ENCODE measurements around the gene SCFD2. TPM values are rescaled to one million over a fixed set of nuclear protein-coding genes. Genes with fewer than 3 reads are reported as not detected.
A peak's percentile ranks its signal among the peaks of the same experiment; 100 is the strongest.

Gene SCFD2
- total RNA-seq, 2 experiments from 2014 or later, result 21.6 to 22.5 TPM

DNA sequence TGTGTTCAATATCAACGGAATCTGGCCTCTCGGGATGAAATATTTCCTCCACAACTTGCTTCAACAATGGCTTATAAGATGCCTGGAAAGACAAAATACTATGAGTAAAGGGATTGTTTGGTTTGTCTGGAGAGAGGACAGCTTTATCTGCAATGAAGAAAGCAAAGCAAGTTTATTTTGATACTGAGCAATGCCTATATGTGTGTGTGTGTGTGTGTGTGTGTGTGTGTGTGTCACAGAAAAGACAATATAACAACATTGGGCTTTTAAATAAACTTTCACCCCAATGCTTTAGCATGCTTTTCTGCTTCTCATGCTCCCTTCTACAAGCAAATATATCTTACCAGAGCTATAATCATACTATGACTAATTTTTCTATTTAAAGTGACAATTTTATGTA is 458.4 kb downstream of the SCFD2 start:
- H3K36me3 Mint-ChIP-seq (ENCODE audit: low read depth), result peaks cover 36% of the 10 kb centered on the region
- H3K4me1 Mint-ChIP-seq, result peaks cover under 1% of the 10 kb centered on the region
- DNase-seq (no peak), ATAC-seq (no peak)
- peaks cover 1% of the 10 kb centered on the region for H3K9me3 Mint-ChIP-seq (ENCODE audit: low read depth)
- H3K27me3 Mint-ChIP-seq, result no peaks in the 10 kb centered on the region
- POLR2A ChIA-PET, result no interaction called here
- intact Hi-C loops (cut with DNase I, micrococcal nuclease), result no loop called here
- CTCF ChIA-PET, result interaction anchor here (0.7 kb wide), 1 partner anchor 16 kb away, joined by 3 read pairs; no protein-coding TSS in a partner anchor
- H3K27ac Mint-ChIP-seq, result no peak overlapping the region
- no peak overlapping the region for H3K4me3 Mint-ChIP-seq

DNA sequence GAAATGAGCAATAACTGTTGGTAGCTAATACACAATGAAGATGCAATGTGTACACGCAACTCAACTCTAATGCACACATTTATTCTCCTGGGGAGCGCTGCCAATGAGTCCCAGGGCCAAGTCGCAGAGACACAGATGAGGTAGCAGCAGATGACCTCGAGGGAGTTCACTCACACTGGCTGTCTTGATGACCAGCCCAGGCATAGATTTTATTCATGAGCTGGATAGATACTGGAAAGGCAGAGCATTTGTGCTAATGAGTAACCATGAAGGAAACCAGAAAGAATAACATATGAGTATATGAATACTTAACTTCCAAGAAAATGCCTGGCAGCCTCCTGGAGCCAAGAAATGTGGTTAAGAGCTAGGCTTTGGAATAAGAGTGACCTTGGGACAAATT is 461.4 kb downstream of the SCFD2 start:
- Mint-ChIP-seq H3K27me3 (no peaks in the 10 kb centered on the region), H3K36me3 (ENCODE audit: low read depth) (peaks cover 52% of the 10 kb centered on the region), H3K27ac (no peak overlapping the region), H3K4me3 (no peak overlapping the region), H3K9me3 (ENCODE audit: low read depth) (peaks cover 1% of the 10 kb centered on the region), H3K4me1 (no peaks in the 10 kb centered on the region)
- ChIA-PET CTCF (interaction anchor here (0.7 kb wide), 1 partner anchor 1205 kb away, joined by 3 read pairs; no protein-coding TSS in a partner anchor), POLR2A (no interaction called here)
- DNase-seq, result no peak
- no peak for ATAC-seq
- intact Hi-C loops (cut with DNase I, micrococcal nuclease), result no loop called here

DNA sequence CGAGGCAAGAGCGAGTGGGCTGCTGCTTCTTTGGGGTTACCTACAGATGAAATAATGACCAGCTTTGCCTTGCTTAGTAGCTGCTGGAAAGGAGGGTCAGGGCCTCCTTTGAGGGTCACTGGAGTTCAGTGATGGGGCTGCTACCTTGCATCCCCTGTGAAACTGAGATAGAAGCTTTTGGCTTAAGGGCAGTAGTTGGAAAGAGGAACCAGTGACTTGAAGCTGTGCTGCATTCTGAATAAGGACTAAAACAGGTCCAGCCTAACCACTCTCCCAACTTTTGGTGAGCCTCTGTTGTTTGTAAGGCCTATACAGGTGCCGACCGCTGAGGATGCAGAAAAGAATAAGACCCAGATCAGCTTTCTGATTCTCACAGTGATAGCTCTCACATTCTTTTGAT is 462.6 kb downstream of the SCFD2 start:
- no peaks in the 10 kb centered on the region for H3K4me1 Mint-ChIP-seq
- H3K4me3 Mint-ChIP-seq, result no peak overlapping the region
- ChIA-PET CTCF (interaction anchor here (1.3 kb wide), 1 partner anchor 8 kb away, joined by 5 read pairs; no protein-coding TSS in a partner anchor), POLR2A (no interaction called here)
- intact Hi-C loops (cut with DNase I, micrococcal nuclease), result no loop called here
- H3K36me3 Mint-ChIP-seq (ENCODE audit: low read depth), result peaks cover 52% of the 10 kb centered on the region
- H3K9me3 Mint-ChIP-seq (ENCODE audit: low read depth), result peaks cover 4% of the 10 kb centered on the region
- ATAC-seq (no peak), DNase-seq (no peak)
- no peak overlapping the region for H3K27ac Mint-ChIP-seq
- no peaks in the 10 kb centered on the region for H3K27me3 Mint-ChIP-seq

DNA sequence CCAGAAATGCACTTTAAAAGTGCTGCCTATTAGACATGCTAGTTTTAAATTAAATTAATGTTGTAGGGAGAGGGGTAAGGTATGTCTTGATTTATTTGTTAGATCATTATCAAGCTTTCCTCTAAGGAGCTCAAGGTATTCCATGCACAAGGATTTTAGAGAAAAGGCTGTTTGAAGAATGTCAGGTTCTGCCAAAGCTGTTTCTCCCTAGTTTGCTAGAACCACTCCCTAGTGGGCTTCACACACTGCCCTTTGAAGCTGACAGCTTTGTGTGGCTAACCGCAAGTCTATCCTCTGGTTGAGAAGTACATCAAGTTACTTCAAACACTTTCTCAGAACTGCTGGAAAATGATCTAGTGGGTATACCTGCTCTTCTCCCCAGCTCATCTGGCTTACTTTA is 471.4 kb downstream of the SCFD2 start:
- intact Hi-C loops (cut with DNase I, micrococcal nuclease), result no loop called here
- CTCF ChIA-PET, result interaction anchor here (0.6 kb wide), 1 partner anchor 122 kb away, joined by 3 read pairs; no protein-coding TSS in a partner anchor
- Mint-ChIP-seq H3K4me1 (peaks cover 16% of the 10 kb centered on the region), H3K9me3 (ENCODE audit: low read depth) (peaks cover 4% of the 10 kb centered on the region), H3K27me3 (no peaks in the 10 kb centered on the region), H3K4me3 (no peak overlapping the region), H3K36me3 (ENCODE audit: low read depth) (peaks cover 6% of the 10 kb centered on the region), H3K27ac (no peak overlapping the region)
- ATAC-seq (no peak), DNase-seq (no peak)
- POLR2A ChIA-PET, result no interaction called here

DNA sequence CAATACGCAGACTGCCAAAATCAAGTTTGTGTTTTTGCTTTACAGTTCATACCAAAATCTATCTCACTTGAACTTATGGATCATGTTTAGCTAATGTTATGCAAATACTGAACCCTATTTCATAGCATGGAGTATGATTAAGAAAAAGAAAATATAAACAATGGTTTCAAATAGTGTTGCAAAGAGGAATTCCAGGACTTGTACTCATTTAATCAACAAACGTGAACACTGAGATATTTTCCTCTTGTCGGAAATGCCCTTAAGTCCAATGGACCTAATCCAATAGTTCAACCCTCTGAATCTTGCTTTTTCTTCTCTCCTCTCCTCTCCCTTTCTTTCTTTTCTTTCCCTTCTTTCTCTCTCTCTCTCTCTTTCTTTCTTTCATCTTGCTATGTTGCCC is 473.0 kb downstream of the SCFD2 start:
- ATAC-seq (no peak), DNase-seq (no peak)
- CTCF ChIA-PET, result interaction anchor here (0.6 kb wide), 1 partner anchor 815 kb away, joined by 3 read pairs; no protein-coding TSS in a partner anchor
- no peak overlapping the region for H3K27ac Mint-ChIP-seq
- peaks cover 15% of the 10 kb centered on the region for H3K36me3 Mint-ChIP-seq (ENCODE audit: low read depth)
- H3K4me1 Mint-ChIP-seq, result peaks cover 17% of the 10 kb centered on the region
- intact Hi-C loops (cut with DNase I, micrococcal nuclease), result no loop called here
- H3K27me3 Mint-ChIP-seq, result no peaks in the 10 kb centered on the region
- H3K9me3 Mint-ChIP-seq (ENCODE audit: low read depth), result peaks cover 2% of the 10 kb centered on the region
- no peak overlapping the region for H3K4me3 Mint-ChIP-seq
- POLR2A ChIA-PET, result interaction anchor here (0.6 kb wide), 1 partner anchor 812 kb away, joined by 3 read pairs; no protein-coding TSS in a partner anchor

DNA sequence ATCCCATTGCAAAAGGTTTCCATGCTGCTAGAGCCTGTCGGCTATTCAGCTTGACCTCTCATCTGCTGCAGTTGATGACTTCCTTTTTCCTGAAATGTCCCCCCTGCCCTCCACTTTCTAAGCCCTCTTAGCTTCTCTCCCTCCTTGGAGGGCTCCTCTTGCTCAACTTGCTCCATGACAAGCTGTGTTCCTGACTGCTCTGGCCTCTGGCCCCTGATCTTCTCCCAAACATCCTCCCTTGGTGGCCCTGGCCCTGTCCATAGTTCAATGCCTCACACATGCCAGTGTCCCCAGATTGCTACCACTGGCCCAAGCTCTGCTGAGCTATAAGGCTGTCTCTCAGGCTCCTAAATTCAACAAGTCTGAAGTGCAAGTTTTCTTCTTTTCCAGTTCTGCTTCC is 474.1 kb downstream of the SCFD2 start:
- ATAC-seq, result no peak
- Mint-ChIP-seq H3K36me3 (ENCODE audit: low read depth) (peaks cover 17% of the 10 kb centered on the region), H3K4me3 (no peak overlapping the region), H3K27me3 (no peaks in the 10 kb centered on the region), H3K4me1 (peaks cover 17% of the 10 kb centered on the region), H3K9me3 (ENCODE audit: low read depth) (peaks cover under 1% of the 10 kb centered on the region), H3K27ac (no peak overlapping the region)
- DNase-seq, result no peak
- POLR2A ChIA-PET, result no interaction called here
- intact Hi-C loops (cut with DNase I, micrococcal nuclease), result no loop called here
- CTCF ChIA-PET, result interaction anchor here (0.6 kb wide), 2 partner anchors 16 to 64 kb away, joined by 3 read pairs; no protein-coding TSS in a partner anchor

DNA sequence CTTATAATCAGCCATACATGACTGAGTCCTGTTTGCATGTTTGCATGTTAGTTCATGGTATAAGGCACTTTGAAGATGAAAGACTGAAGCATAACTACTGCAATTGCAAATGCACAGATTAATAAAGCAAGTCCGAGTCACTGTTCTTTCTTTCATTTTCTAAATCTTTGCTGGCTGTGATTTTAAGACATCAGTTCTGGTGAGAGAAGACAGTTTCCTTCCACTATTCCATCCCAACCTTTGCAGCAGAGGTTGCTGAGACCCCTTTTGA is 475.4 kb downstream of the SCFD2 start:
- no peaks in the 10 kb centered on the region for H3K9me3 Mint-ChIP-seq (ENCODE audit: low read depth)

DNA sequence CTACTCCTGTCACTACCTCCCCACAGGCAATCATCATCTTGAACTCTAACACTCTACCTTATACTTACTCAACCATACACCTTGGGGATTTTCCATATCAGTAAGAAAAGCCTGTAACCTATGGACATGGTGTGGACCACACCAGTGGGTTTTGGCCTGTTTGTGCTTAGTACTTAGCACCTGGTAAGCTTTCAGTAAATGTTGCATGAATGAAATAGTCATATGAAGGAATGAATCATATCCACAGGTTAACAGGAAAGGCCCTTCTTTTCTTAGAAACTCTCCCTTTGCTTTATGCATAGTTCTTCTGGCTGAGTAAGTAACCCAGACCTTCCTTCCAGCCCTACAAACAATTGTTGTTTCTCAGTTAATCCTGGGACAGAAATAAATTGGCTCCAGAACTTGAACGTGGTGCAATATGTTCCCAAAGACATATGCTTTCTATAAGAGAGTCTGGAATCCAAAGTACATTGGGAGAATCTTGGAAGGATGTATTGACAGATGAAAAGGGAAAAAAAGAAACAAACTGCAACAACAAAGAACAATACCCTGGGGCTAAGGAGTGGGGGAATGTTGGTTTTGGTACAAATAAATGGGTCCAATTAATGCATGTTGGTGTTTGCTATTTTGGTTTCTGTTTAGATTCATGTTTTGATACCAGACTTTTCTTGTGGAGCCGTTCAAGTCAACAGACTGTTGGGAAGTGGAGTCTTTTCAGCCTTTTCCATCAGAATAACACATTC is 475.9 kb downstream of the SCFD2 start:
- no peaks in the 10 kb centered on the region for H3K27me3 Mint-ChIP-seq
- no peak overlapping the region for H3K4me3 Mint-ChIP-seq
- H3K27ac Mint-ChIP-seq, result peak overlapping the region; percentile 62
- POLR2A ChIA-PET, result no interaction called here
- DNase-seq, result peak; percentile 44
- no peaks in the 10 kb centered on the region for H3K9me3 Mint-ChIP-seq (ENCODE audit: low read depth)
- H3K36me3 Mint-ChIP-seq (ENCODE audit: low read depth), result peaks cover 29% of the 10 kb centered on the region
- H3K4me1 Mint-ChIP-seq, result peaks cover 17% of the 10 kb centered on the region
- peak; percentile 89 for ATAC-seq
- CTCF ChIA-PET, result no interaction called here
- intact Hi-C loops (cut with DNase I, micrococcal nuclease), result loop anchor here in 1 of 2 experiments (5.0 kb wide), 1 partner anchor 68 kb away; no protein-coding TSS in a partner anchor

More for the DNA sequence above, 475.4 kb downstream of the SCFD2 start:
- ChIA-PET POLR2A (no interaction called here), CTCF (interaction anchor here (0.8 kb wide), 1 partner anchor 21 kb away, joined by 3 read pairs; no protein-coding TSS in a partner anchor)
- Mint-ChIP-seq H3K4me3 (no peak overlapping the region), H3K36me3 (ENCODE audit: low read depth) (peaks cover 26% of the 10 kb centered on the region), H3K27ac (peak overlapping the region; percentile 62), H3K4me1 (peaks cover 17% of the 10 kb centered on the region), H3K27me3 (no peaks in the 10 kb centered on the region)
- ATAC-seq, result peak; percentile 64
- no peak for DNase-seq
- intact Hi-C loops (cut with DNase I, micrococcal nuclease), result no loop called here

DNA sequence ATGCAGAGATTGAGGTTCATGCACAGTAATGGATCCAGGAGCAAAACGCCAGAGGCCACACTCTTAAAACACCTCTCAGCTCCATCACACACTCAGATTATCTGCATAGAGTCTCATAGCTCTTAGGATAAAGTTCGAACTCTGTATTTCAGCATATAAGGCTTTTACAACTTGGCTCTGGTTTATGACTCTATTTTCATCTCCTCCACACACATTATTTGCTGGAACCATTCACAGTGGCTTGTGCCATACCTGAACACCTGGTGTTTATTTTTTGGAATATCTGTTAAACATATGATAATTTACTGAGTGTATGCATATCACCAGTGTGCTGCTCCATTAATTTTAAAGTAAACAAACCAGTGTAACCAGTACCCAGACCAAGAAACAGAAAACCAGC is 476.5 kb downstream of the SCFD2 start:
- CTCF ChIA-PET, result no interaction called here
- POLR2A ChIA-PET, result no interaction called here
- DNase-seq (no peak), ATAC-seq (no peak)
- intact Hi-C loops (cut with DNase I, micrococcal nuclease), result loop anchor here in 1 of 2 experiments (5.0 kb wide), 1 partner anchor 67 kb away; no protein-coding TSS in a partner anchor
- H3K27me3 Mint-ChIP-seq, result no peaks in the 10 kb centered on the region
- H3K36me3 Mint-ChIP-seq (ENCODE audit: low read depth), result peaks cover 29% of the 10 kb centered on the region
- no peak overlapping the region for H3K4me3 Mint-ChIP-seq
- peak overlapping the region; percentile 22 for H3K27ac Mint-ChIP-seq
- H3K9me3 Mint-ChIP-seq (ENCODE audit: low read depth), result no peaks in the 10 kb centered on the region
- peaks cover 17% of the 10 kb centered on the region for H3K4me1 Mint-ChIP-seq

DNA sequence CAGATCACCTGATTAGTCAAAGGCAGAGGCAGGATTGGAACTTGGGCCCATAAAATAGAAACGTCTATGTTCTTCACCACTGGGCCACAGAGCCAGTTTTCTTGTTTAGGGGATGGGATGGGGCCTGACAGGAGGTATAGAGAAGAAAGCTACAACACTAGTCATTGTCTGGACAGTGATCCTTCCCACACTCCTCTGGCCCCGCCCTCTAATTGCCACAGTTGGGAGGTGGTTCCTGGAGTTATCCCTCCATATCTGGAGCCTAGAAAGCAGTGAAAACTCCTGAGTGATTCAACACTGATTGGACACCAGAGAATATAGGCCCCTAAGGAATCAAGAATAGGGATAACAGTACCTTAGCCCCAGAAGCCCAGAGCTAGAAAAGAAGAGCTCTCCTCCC is 480.9 kb downstream of the SCFD2 start:
- no peak for DNase-seq
- intact Hi-C loops (cut with DNase I, micrococcal nuclease), result loop anchor here in 1 of 2 experiments (5.0 kb wide), 1 partner anchor 63 kb away; no protein-coding TSS in a partner anchor
- peaks cover 7% of the 10 kb centered on the region for H3K4me1 Mint-ChIP-seq
- ATAC-seq, result no peak
- no peak overlapping the region for H3K4me3 Mint-ChIP-seq
- no peaks in the 10 kb centered on the region for H3K27me3 Mint-ChIP-seq
- ChIA-PET POLR2A (interaction anchor here (0.6 kb wide), 1 partner anchor 89 kb away, joined by 3 read pairs; no protein-coding TSS in a partner anchor), CTCF (interaction anchor here (0.5 kb wide), 1 partner anchor 35 kb away, joined by 3 read pairs; no protein-coding TSS in a partner anchor)
- peaks cover 36% of the 10 kb centered on the region for H3K36me3 Mint-ChIP-seq (ENCODE audit: low read depth)
- no peaks in the 10 kb centered on the region for H3K9me3 Mint-ChIP-seq (ENCODE audit: low read depth)
- no peak overlapping the region for H3K27ac Mint-ChIP-seq

DNA sequence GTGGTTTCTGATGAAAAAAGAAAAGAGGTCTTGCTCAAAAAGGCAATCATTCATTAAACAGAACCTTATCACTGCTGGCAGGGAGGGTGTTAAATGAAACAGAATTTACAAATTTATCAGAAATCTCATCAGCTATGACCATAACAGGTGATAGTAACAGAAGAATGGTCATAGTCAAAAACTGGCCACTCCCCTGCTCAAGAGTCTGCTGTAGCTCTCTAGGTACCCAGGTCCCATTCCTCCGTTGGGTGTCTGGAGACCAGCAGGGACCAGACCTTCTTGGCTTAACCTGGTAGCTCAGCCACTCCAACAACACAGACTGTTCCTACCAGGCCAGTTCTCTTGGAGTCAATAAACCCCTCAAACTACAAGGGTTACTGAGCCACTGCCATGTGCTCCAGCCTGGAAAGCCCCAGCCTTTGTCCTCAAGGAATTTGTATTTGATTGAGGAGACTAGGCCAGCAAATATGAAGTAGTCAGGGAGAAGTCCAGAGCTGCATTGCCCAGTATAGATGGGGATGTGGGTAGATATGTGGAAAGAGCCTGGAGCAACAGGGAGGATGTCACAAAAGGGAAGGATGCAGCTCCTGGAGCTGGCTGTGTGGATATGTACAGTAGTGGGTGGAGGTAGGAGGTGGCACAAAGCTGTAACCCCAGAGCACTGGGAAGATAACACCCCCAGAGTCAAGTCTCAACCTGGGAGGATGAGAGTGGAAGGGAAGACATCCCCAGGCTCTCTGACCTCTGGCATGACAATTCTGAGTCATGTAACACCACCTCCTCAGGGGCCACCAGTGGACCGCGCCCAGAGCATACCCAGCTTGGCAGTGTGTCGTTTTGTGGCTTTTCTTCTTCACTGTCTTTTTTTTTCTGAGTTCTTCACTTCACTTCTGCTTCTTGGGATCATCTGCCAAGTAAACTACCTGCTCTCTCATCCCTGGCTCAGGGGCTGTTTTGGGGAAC is 481.9 kb downstream of the SCFD2 start:
- intact Hi-C loops (cut with DNase I, micrococcal nuclease), result no loop called here
- ATAC-seq, result no peak
- Mint-ChIP-seq H3K4me1 (no peaks in the 10 kb centered on the region), H3K36me3 (ENCODE audit: low read depth) (peaks cover 31% of the 10 kb centered on the region), H3K27me3 (no peaks in the 10 kb centered on the region), H3K4me3 (no peak overlapping the region), H3K9me3 (ENCODE audit: low read depth) (no peaks in the 10 kb centered on the region), H3K27ac (no peak overlapping the region)
- ChIA-PET CTCF (interaction anchor here (0.9 to 1.5 kb wide), 2 partner anchors 28 to 60 kb away, joined by 3 to 6 read pairs; no protein-coding TSS in a partner anchor), POLR2A (interaction anchor here (0.6 kb wide), 2 partner anchors 57 to 216 kb away, joined by 3 to 10 read pairs; no protein-coding TSS in a partner anchor)
- no peak for DNase-seq
